K562 (cell line): ENCODE data around the gene RINT1. TPM values are rescaled to one million over a fixed set of nuclear protein-coding genes. Genes with fewer than 3 reads are reported as not detected.

Experiments used
- BCOR ChIP-seq: fragments of 450-650 bp; IDR thresholded peaks from 2 replicates; pipeline ENCODE4 v1.6.1; 2016
- BRCA1 ChIP-seq, 2 experiments: fragments of 450-650 bp in 1 of 2; sonication (generic) in 1 of 2; formaldehyde crosslinking in 1 of 2; IDR thresholded peaks; 2 replicates each; pipeline versions ENCODE4 v1.5.0 to v1.6.1; 2017 to 2020; ENCODE audit warnings: mild to moderate bottlenecking in 1 of 2, missing genetic modification reagents in 1 of 2
- CBFA2T3 ChIP-seq: fragments of 450-650 bp; IDR thresholded peaks from 2 replicates; pipeline ENCODE4 v1.6.1; 2017
- CBX3 ChIP-seq, 2 experiments: IDR thresholded peaks; 1 replicate in 1 of 2; 2 replicates in 1 of 2; pipeline ENCODE4 v1.6.1; 2012; ENCODE audit warnings: inconsistent platforms in 2 of 2, low read length in 2 of 2, borderline replicate concordance in 1 of 2, control low read depth in 1 of 2
- HDAC6 ChIP-seq: IDR thresholded peaks from 2 replicates; pipeline ENCODE4 v1.6.1; 2012; ENCODE audit warnings: low read depth, mild to moderate bottlenecking, control low read depth, inconsistent platforms, low read length, moderate library complexity
- HEY1 ChIP-seq: fragments of 250-450 bp; sonication (Bioruptor Pico); IDR thresholded peaks from 2 replicates; pipeline ENCODE4 v1.5.0; 2020; ENCODE audit warnings: mild to moderate bottlenecking, moderate library complexity, borderline replicate concordance
- MCM2 ChIP-seq: fragments of 450-650 bp; IDR thresholded peaks from 2 replicates; pipeline ENCODE4 v1.6.1; 2017; ENCODE audit warnings: low read depth, mild to moderate bottlenecking
- MYC ChIP-seq, 2 experiments: fragments of 250-450 bp in 1 of 2; sonication (Bioruptor Pico) in 1 of 2; IDR thresholded peaks; 2 replicates each; pipeline versions ENCODE4 v1.5.1 to v1.6.1; 2012 to 2021; ENCODE audit warnings: low read depth in 2 of 2, borderline replicate concordance in 1 of 2, improper control_type of control experiment in 1 of 2, low read length in 1 of 2, mild to moderate bottlenecking in 1 of 2, moderate library complexity in 1 of 2
- NR2F6 ChIP-seq: fragments of 450-650 bp; formaldehyde crosslinking; IDR thresholded peaks from 2 replicates; pipeline ENCODE4 v1.4.0; 2020; ENCODE audit warnings: mild to moderate bottlenecking
- PHB2 ChIP-seq: fragments of 450-650 bp; IDR thresholded peaks from 2 replicates; pipeline ENCODE4 v1.6.1; 2017; ENCODE audit warnings: low read depth
- RUNX1 ChIP-seq: sonication (generic); IDR thresholded peaks from 2 replicates; pipeline ENCODE4 v1.6.1; 2016; ENCODE audit warnings: antibody characterized with exemption, low read depth
- SMARCA4 ChIP-seq: fragments of 450-650 bp; IDR thresholded peaks from 2 replicates; pipeline ENCODE4 v1.6.1; 2016
- SMARCA5 ChIP-seq: fragments of 450-650 bp; IDR thresholded peaks from 2 replicates; pipeline ENCODE4 v1.6.1; 2016
- ZNF431 ChIP-seq: sonication (generic); formaldehyde crosslinking; IDR thresholded peaks from 2 replicates; pipeline ENCODE4 v1.8.0; 2022; ENCODE audit warnings: mild to moderate bottlenecking, missing genetic modification reagents
- ZNF551 ChIP-seq: fragments of 250-450 bp; sonication (Bioruptor Pico); IDR thresholded peaks from 2 replicates; pipeline ENCODE4 v1.5.0; 2021; ENCODE audit warnings: mild to moderate bottlenecking, moderate library complexity
- ZNF583 ChIP-seq: fragments of 250-450 bp; sonication (Bioruptor Pico); IDR thresholded peaks from 2 replicates; pipeline ENCODE4 v1.4.0; 2020
- ZNF780A ChIP-seq: fragments of 250-450 bp; sonication (Bioruptor Pico); IDR thresholded peaks from 2 replicates; pipeline ENCODE4 v1.5.0; 2021; ENCODE audit warnings: mild to moderate bottlenecking
- polyA plus RNA-seq, 8 experiments: library from polyadenylated mRNA; depleted of rRNA in 4 of 8; stranded (reverse) in 5 of 8; unstranded in 3 of 8; fragments of >200 nt; fragmentation: Nextera tagmentation in 2 of 8; fragmentation: Illumina TruSeq in 1 of 8; extraction: Ambion mirVana in 2 of 8; extraction: Trizol in 1 of 8; gene quantifications; 2 replicates each; pipeline versions ENCODE4 v1.2.1 to v1.2.3, GENCODE V29; 2011 to 2014; ENCODE audit warnings: inconsistent platforms in 1 of 8, missing spikeins in 1 of 8
- total RNA-seq, 7 experiments: library from RNA; depleted of rRNA in 6 of 7; stranded (reverse); fragments of >200 nt in 6 of 7; fragmentation: Illumina TruSeq in 2 of 7; extraction: Trizol in 2 of 7; gene quantifications; 2 replicates each; pipeline versions ENCODE4 v1.2.1 to v1.2.3, GENCODE V29; 2011 to 2021; ENCODE audit warnings: low replicate concordance in 1 of 7
- TF ChIP-seq, protein P1 (sequence below): fragments of 250-450 bp; sonication (Bioruptor Pico); IDR thresholded peaks from 2 replicates; pipeline ENCODE4 v1.8.0; 2021; ENCODE audit warnings: borderline replicate concordance, mild to moderate bottlenecking, moderate library complexity; ENCODE audit not compliant: poor library complexity, severe bottlenecking
- TF ChIP-seq, protein P2 (sequence below): sonication (generic); formaldehyde crosslinking; IDR thresholded peaks from 2 replicates; pipeline ENCODE4 v1.8.1; 2023; ENCODE audit warnings: mild to moderate bottlenecking, missing genetic modification reagents
- TF ChIP-seq, protein P3 (sequence below): sonication (generic); formaldehyde crosslinking; IDR thresholded peaks from 2 replicates; pipeline ENCODE4 v1.8.0; 2022; ENCODE audit warnings: mild to moderate bottlenecking, missing genetic modification reagents
- TF ChIP-seq, protein P4 (sequence below): fragments of 450-650 bp; IDR thresholded peaks from 2 replicates; pipeline ENCODE4 v1.6.1; 2016; ENCODE audit warnings: mild to moderate bottlenecking

The RINT1 gene
- total and polyA plus RNA-seq, 9 of the 15 experiments (the other 6 are each of a cell fraction or from before 2014, with no cell fraction given): 21.3 to 74.3 (median 27.4) TPM

DNA sequence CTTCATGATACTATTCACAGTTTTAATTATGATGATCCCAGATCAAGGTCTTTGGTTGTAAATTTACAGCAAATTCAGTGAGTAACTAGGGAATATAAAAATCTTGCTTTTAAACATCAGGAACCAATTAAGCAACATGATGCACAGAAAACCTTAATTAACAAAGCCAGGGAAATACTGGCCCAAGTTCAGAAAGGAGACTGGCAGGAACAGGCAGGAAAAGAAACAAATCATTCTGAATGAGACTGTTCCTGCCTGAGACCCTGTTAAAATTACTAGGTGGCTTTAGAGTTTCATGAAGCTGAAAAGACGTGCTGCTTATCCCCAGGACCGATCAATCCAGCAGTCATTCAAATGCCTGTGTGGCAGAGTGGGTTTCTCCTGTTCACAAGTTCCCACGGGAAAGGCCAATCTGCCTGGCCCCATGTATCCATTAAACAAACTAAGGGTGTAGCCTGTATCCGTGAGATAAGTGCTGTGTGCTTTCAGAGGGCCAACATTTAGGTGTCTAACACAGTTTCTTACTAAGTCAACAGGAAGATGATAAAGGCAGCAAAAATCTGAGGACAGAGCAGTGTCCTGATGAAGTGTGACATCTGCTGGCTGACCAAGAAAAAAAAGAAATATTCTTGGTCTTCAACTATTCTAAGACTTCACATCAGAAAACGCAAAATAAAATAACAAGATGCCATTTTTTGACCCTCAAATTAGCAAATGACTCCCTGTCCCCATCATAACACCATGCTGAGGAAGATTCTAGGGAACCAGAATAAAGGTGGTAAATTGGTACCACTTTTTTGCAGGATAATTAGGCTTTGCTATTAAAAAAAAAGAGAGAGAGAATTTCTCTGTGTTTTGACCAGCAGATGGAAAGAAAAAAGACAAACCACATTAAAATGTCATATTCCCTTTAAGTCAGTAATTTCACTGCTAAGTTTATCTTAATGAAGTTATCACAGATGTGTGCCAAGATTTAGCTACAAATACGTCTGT, 44.1 kb upstream of the RINT1 start (continued):
- TF ChIP-seq HEY1 (CRISPR knock-in tag) (no peak), SMARCA5 (no peak; the same call in 1 of the 2 replicates), ZNF551 (no peak), ZNF431 (no peak), SMARCA4 (peak; percentile 91), MYC (IDR thresholded peaks at IDR 0.05; ENCODE audit: low read depth, low read length) (peak; percentile 41), MYC (CRISPR knock-in tag; IDR thresholded peaks at IDR 0.05; ENCODE audit: borderline replicate concordance, low read depth) (no peak), BRCA1 (IDR thresholded peaks at IDR 0.05) (no peak), BRCA1 (CRISPR knock-in tag; IDR thresholded peaks at IDR 0.05) (no peak), ZNF583 (no peak), MCM2 (no peak), CBFA2T3 (peak; percentile 92), RUNX1 (no peak), ZNF780A (CRISPR knock-in tag) (no peak), CBX3 (IDR thresholded peaks at IDR 0.05; ENCODE audit: borderline replicate concordance in 1 of 2, low read length in 2 of 2) (peak in 1 of 2 experiments; percentile 33; a peak in 1 of 3 replicates), NR2F6 (CRISPR knock-in tag) (no peak), BCOR (no peak), HDAC6 (no peak), PHB2 (no peak)
- TF ChIP-seq, protein P1, sequence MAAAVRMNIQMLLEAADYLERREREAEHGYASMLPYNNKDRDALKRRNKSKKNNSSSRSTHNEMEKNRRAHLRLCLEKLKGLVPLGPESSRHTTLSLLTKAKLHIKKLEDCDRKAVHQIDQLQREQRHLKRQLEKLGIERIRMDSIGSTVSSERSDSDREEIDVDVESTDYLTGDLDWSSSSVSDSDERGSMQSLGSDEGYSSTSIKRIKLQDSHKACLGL (CRISPR knock-in tag): no peak
- TF ChIP-seq, protein P2, sequence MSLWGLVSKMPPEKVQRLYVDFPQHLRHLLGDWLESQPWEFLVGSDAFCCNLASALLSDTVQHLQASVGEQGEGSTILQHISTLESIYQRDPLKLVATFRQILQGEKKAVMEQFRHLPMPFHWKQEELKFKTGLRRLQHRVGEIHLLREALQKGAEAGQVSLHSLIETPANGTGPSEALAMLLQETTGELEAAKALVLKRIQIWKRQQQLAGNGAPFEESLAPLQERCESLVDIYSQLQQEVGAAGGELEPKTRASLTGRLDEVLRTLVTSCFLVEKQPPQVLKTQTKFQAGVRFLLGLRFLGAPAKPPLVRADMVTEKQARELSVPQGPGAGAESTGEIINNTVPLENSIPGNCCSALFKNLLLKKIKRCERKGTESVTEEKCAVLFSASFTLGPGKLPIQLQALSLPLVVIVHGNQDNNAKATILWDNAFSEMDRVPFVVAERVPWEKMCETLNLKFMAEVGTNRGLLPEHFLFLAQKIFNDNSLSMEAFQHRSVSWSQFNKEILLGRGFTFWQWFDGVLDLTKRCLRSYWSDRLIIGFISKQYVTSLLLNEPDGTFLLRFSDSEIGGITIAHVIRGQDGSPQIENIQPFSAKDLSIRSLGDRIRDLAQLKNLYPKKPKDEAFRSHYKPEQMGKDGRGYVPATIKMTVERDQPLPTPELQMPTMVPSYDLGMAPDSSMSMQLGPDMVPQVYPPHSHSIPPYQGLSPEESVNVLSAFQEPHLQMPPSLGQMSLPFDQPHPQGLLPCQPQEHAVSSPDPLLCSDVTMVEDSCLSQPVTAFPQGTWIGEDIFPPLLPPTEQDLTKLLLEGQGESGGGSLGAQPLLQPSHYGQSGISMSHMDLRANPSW (CRISPR knock-in tag): no peak
- TF ChIP-seq, protein P3, sequence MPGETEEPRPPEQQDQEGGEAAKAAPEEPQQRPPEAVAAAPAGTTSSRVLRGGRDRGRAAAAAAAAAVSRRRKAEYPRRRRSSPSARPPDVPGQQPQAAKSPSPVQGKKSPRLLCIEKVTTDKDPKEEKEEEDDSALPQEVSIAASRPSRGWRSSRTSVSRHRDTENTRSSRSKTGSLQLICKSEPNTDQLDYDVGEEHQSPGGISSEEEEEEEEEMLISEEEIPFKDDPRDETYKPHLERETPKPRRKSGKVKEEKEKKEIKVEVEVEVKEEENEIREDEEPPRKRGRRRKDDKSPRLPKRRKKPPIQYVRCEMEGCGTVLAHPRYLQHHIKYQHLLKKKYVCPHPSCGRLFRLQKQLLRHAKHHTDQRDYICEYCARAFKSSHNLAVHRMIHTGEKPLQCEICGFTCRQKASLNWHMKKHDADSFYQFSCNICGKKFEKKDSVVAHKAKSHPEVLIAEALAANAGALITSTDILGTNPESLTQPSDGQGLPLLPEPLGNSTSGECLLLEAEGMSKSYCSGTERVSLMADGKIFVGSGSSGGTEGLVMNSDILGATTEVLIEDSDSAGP: no peak
- TF ChIP-seq, protein P4, sequence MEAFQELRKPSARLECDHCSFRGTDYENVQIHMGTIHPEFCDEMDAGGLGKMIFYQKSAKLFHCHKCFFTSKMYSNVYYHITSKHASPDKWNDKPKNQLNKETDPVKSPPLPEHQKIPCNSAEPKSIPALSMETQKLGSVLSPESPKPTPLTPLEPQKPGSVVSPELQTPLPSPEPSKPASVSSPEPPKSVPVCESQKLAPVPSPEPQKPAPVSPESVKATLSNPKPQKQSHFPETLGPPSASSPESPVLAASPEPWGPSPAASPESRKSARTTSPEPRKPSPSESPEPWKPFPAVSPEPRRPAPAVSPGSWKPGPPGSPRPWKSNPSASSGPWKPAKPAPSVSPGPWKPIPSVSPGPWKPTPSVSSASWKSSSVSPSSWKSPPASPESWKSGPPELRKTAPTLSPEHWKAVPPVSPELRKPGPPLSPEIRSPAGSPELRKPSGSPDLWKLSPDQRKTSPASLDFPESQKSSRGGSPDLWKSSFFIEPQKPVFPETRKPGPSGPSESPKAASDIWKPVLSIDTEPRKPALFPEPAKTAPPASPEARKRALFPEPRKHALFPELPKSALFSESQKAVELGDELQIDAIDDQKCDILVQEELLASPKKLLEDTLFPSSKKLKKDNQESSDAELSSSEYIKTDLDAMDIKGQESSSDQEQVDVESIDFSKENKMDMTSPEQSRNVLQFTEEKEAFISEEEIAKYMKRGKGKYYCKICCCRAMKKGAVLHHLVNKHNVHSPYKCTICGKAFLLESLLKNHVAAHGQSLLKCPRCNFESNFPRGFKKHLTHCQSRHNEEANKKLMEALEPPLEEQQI: peak; percentile 33; the same call in 1 of the 2 replicates
